Endothelial cell of umbilical vein (primary cell): ENCODE data around the gene OLA1. TPM values are rescaled to one million over a fixed set of nuclear protein-coding genes. Genes with fewer than 3 reads are reported as not detected.

ENCODE experiments used
- BruUV-seq: library from RNA; stranded (reverse); fragments of 400-500 nt; replicated peaks from 2 replicates; lab custom pipeline; 2021; lab: Mats Ljungman, UMichigan
- CTCF ChIA-PET: fragments of 300-600, 350-600 bp; sonication (Branson Sonifier 250); formaldehyde crosslinking; loops from one replicate; lab custom pipeline; 2021; ENCODE audit warnings: antibody characterized with exemption, inconsistent platforms; lab: Charles Lee
- POLR2A ChIA-PET: fragments of 300-600, 350-600 bp; sonication (Branson Sonifier 250); formaldehyde crosslinking; loops from one replicate; lab custom pipeline; 2021; ENCODE audit warnings: antibody characterized with exemption, inconsistent platforms; lab: Charles Lee
- DNase-seq: peaks from one replicate; pipeline ENCODE4 v3.0.0-alpha.2; 2011; ENCODE audit warnings: low read depth, low spot score
- FAIRE-seq: peaks from 2 replicates; lab custom pipeline; 2011; peaks lifted over from hg19 to GRCh38; lab: Jason Lieb, UNC
- H2AFZ ChIP-seq: 2 replicates; pipeline ENCODE4 v1.6.0; 2012; ENCODE audit warnings: low read depth, low read length, control low read depth, inconsistent platforms
- H3K27ac ChIP-seq: 2 replicates; pipeline ENCODE4 v1.5.1; 2011; ENCODE audit warnings: low read depth, mild to moderate bottlenecking, control low read depth, low read length, moderate library complexity; ENCODE audit not compliant: insufficient read depth
- H3K27me3 ChIP-seq, 2 experiments: 2 replicates each; pipeline versions ENCODE4 v1.6.0 to v1.6.1; 2011; ENCODE audit warnings: low read length in 2 of 2, mixed read lengths in 1 of 2; ENCODE audit not compliant: control insufficient read depth in 2 of 2, insufficient read depth in 2 of 2
- H3K36me3 ChIP-seq, 2 experiments: 2 replicates in 1 of 2; 3 replicates in 1 of 2; pipeline ENCODE4 v1.5.1; 2011; ENCODE audit warnings: low read length in 2 of 2, mild to moderate bottlenecking in 1 of 2, moderate library complexity in 1 of 2; ENCODE audit not compliant: control insufficient read depth in 2 of 2, insufficient read depth in 2 of 2; ENCODE audit errors: extremely low read depth in 1 of 2
- H3K4me1 ChIP-seq: 3 replicates; pipeline ENCODE4 v1.5.1; 2011; ENCODE audit warnings: mild to moderate bottlenecking, low read length; ENCODE audit not compliant: control insufficient read depth, insufficient read depth; ENCODE audit errors: extremely low read depth
- H3K4me2 ChIP-seq: 2 replicates; pipeline ENCODE4 v1.6.1; 2011; ENCODE audit warnings: low read length, control low read depth, mixed read lengths; ENCODE audit not compliant: insufficient read depth
- H3K4me3 ChIP-seq, 3 experiments: fragments of 200-600 bp in 1 of 3; sonication (generic), shearing (Covaris generic) in 1 of 3; replicated peaks in 1 of 3; 2 replicates each; pipeline ENCODE4 v1.5.1; 2011 to 2016; ENCODE audit warnings: control low read depth in 3 of 3, low read length in 3 of 3, mild to moderate bottlenecking in 2 of 3, inconsistent platforms in 1 of 3, low read depth in 1 of 3, moderate library complexity in 1 of 3; ENCODE audit not compliant: insufficient read depth in 1 of 3
- H3K79me2 ChIP-seq: 2 replicates; pipeline ENCODE4 v1.6.0; 2012; ENCODE audit warnings: low read length, inconsistent platforms; ENCODE audit not compliant: control insufficient read depth, insufficient read depth
- H3K9ac ChIP-seq: replicated peaks from 2 replicates; pipeline ENCODE3; 2011; ENCODE audit warnings: low read length, control low read depth; ENCODE audit not compliant: insufficient read depth; ENCODE audit errors: extremely low read depth
- H3K9me1 ChIP-seq: replicated peaks from 3 replicates; pipeline ENCODE4 v1.6.0; 2011; ENCODE audit warnings: mild to moderate bottlenecking, low read length; ENCODE audit not compliant: control insufficient read depth, insufficient read depth; ENCODE audit errors: extremely low read depth
- H3K9me3 ChIP-seq: replicated peaks from 2 replicates; pipeline ENCODE4 v1.5.1; 2012; ENCODE audit warnings: low read length, inconsistent platforms; ENCODE audit not compliant: control insufficient read depth, insufficient read depth
- H4K20me1 ChIP-seq: replicated peaks from 2 replicates; pipeline ENCODE3; 2011; ENCODE audit warnings: mild to moderate bottlenecking, low read length; ENCODE audit not compliant: control insufficient read depth, insufficient read depth; ENCODE audit errors: extremely low read depth
- EZH2 ChIP-seq: IDR thresholded peaks from 2 replicates; pipeline ENCODE4 v1.6.1; 2012; ENCODE audit warnings: borderline replicate concordance, low read depth, mild to moderate bottlenecking, moderate library complexity, low read length, inconsistent platforms; ENCODE audit not compliant: severe bottlenecking
- FOS ChIP-seq: IDR thresholded peaks from 2 replicates; pipeline ENCODE4 v1.6.1; 2011; ENCODE audit warnings: mild to moderate bottlenecking, low read length, moderate library complexity, borderline replicate concordance; ENCODE audit not compliant: insufficient read depth
- GATA2 ChIP-seq: IDR thresholded peaks from 2 replicates; pipeline ENCODE4 v1.7.0; 2011; ENCODE audit warnings: low read depth, mild to moderate bottlenecking, moderate library complexity, mixed read lengths, low read length; ENCODE audit not compliant: insufficient read length, insufficient read depth
- JUN ChIP-seq: IDR thresholded peaks from 2 replicates; pipeline ENCODE4 v1.6.1; 2011; ENCODE audit warnings: borderline replicate concordance, low read depth; ENCODE audit not compliant: insufficient read length, insufficient read depth
- MAX ChIP-seq: IDR thresholded peaks from 2 replicates; pipeline ENCODE4 v1.6.1; 2011; ENCODE audit not compliant: insufficient read depth, insufficient read length
- MYC ChIP-seq: IDR thresholded peaks from one replicate; pipeline ENCODE4 v1.6.1; 2011; ENCODE audit warnings: mild to moderate bottlenecking, low read depth, low read length
- POLR2A ChIP-seq: IDR thresholded peaks from 2 replicates; pipeline ENCODE4 v1.6.1; 2012; ENCODE audit warnings: low read depth, mild to moderate bottlenecking, control low read depth, low read length
- POLR2AphosphoS5 ChIP-seq: IDR thresholded peaks from 2 replicates; pipeline ENCODE4 v1.6.1; 2012; ENCODE audit warnings: low read depth, mild to moderate bottlenecking, control low read depth, low read length, moderate library complexity; ENCODE audit not compliant: insufficient read depth
- dilution Hi-C: fragments of 300-500 bp; cut with MboI; formaldehyde crosslinking; loops from one replicate; pipeline ENCODE4 v1.15.0; 2019; ENCODE audit warnings: low sequenced_read_pairs; ENCODE audit not compliant: extremely low pct_ligation_motif_present
- intact Hi-C: fragments of 100-400 bp; cut with micrococcal nuclease; formaldehyde crosslinking; loops from one replicate; pipeline ENCODE4 v1.10.0; 2022
- polyA plus RNA-seq, 4 experiments: library from polyadenylated mRNA; depleted of rRNA in 3 of 4; stranded (reverse) in 3 of 4; unstranded in 1 of 4; fragments of >200 nt; gene quantifications; 2 replicates each; pipeline versions ENCODE4 v1.2.1 to v1.2.3, GENCODE V29; 2011 to 2012; ENCODE audit warnings: missing spikeins in 1 of 4
- total RNA-seq: library from RNA; stranded (reverse); gene quantifications from 2 replicates; pipeline ENCODE4 v1.2.3, GENCODE V29; 2021
- TF ChIP-seq, protein P1 (sequence below), 2 donors: IDR thresholded peaks; 1 replicate in 1 of 2; 2 replicates in 1 of 2; pipeline ENCODE4 v1.5.1; 2011; ENCODE audit warnings: low read length in 2 of 2, mild to moderate bottlenecking in 2 of 2, moderate library complexity in 2 of 2, control low read depth in 1 of 2, inconsistent platforms in 1 of 2, low read depth in 1 of 2; ENCODE audit not compliant: insufficient read depth in 1 of 2; ENCODE audit errors: extremely low read depth in 1 of 2

Gene OLA1
- total and polyA plus RNA-seq, 2 donors (not counting 3 experiments of a cell fraction or from before 2014, with no cell fraction given), result 30.6 to 93.9 TPM

- peaks cover 0 to 4% of the 10 kb centered on the region in 2 experiments for H3K36me3 ChIP-seq
- no peaks in the 10 kb centered on the region for H3K9me3 ChIP-seq
- no peak overlapping the region for H3K9ac ChIP-seq
- no peak overlapping the region for H2AFZ ChIP-seq
- no peak for TF ChIP-seq EZH2
- no peak for TF ChIP-seq POLR2AphosphoS5
- no peak for TF ChIP-seq MYC
- TF ChIP-seq FOS, result no peak
- TF ChIP-seq JUN, result no peak
- no TSS peak for BruUV-seq
- H3K4me3 ChIP-seq, result no peak overlapping the region
- peaks cover 9% of the 10 kb centered on the region for H4K20me1 ChIP-seq
- intact Hi-C loops, result no loop called here
- FAIRE-seq (no peak), DNase-seq (no peak)
- peaks cover 94% of the 10 kb centered on the region for H3K79me2 ChIP-seq
- no peaks in the 10 kb centered on the region for H3K9me1 ChIP-seq
- ChIA-PET CTCF (interaction anchor here (0.6 to 1.1 kb wide), 2 partner anchors 9 to 49 kb away, joined by 3 read pairs; no protein-coding TSS in a partner anchor), POLR2A (interaction anchor here (1.2 kb wide), 1 partner anchor 8 kb away, joined by 4 read pairs; the partner anchor contains the start of gene OLA1)
- no peaks in the 10 kb centered on the region for H3K27me3 ChIP-seq
- H3K4me1 ChIP-seq, result peaks cover 12% of the 10 kb centered on the region
- dilution Hi-C loops, result no loop called here
- H3K27ac ChIP-seq, result no peak overlapping the region
- H3K4me2 ChIP-seq, result no peak overlapping the region
Measured at GRCh38 chr2:174240097-174240496, 8.2 kb downstream of the OLA1 start.

DNA sequence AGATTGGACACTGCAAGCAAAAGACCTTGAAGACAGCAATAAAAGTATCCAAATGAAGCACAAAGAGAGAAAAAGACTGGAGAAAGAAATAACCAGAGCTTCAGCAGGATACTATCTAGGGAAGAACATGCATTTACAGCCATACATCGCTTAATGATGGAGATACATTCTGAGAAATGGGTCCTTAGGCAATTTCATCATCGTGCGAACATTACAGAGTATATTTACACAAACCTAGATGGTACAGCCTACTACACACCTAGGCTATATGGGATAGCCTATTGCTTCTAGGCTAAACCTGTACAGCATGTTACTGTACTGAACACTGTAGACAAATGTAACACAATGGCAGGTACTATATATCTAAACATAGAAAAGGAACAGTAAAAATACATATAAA lies 11.9 kb downstream of the OLA1 start:
- dilution Hi-C loops (no loop called here), intact Hi-C loops (no loop called here)
- Histone ChIP-seq H4K20me1 (peaks cover 9% of the 10 kb centered on the region), H2AFZ (no peak overlapping the region), H3K79me2 (peaks cover 94% of the 10 kb centered on the region), H3K4me3 (no peak overlapping the region), H3K9ac (no peak overlapping the region), H3K4me2 (no peak overlapping the region), H3K4me1 (no peaks in the 10 kb centered on the region), H3K27me3 (no peaks in the 10 kb centered on the region), H3K36me3 (no peaks in the 10 kb centered on the region), H3K27ac (no peak overlapping the region), H3K9me3 (no peaks in the 10 kb centered on the region), H3K9me1 (no peaks in the 10 kb centered on the region)
- FAIRE-seq (no peak), DNase-seq (no peak)
- TF ChIP-seq POLR2AphosphoS5 (no peak), POLR2A (no peak), EZH2 (no peak), FOS (no peak), MAX (no peak), JUN (no peak), MYC (no peak), GATA2 (no peak)
- TF ChIP-seq, protein P1, sequence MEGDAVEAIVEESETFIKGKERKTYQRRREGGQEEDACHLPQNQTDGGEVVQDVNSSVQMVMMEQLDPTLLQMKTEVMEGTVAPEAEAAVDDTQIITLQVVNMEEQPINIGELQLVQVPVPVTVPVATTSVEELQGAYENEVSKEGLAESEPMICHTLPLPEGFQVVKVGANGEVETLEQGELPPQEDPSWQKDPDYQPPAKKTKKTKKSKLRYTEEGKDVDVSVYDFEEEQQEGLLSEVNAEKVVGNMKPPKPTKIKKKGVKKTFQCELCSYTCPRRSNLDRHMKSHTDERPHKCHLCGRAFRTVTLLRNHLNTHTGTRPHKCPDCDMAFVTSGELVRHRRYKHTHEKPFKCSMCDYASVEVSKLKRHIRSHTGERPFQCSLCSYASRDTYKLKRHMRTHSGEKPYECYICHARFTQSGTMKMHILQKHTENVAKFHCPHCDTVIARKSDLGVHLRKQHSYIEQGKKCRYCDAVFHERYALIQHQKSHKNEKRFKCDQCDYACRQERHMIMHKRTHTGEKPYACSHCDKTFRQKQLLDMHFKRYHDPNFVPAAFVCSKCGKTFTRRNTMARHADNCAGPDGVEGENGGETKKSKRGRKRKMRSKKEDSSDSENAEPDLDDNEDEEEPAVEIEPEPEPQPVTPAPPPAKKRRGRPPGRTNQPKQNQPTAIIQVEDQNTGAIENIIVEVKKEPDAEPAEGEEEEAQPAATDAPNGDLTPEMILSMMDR (IDR thresholded peaks at IDR 0.05; ENCODE audit: extremely low read depth in 1 of 2, insufficient read depth in 1 of 2, low read depth in 1 of 2, low read length in 2 of 2), result no peak
- ChIA-PET CTCF (no interaction called here), POLR2A (no interaction called here)
- BruUV-seq, result no TSS peak
